ENCODE measurements around the gene HABP2. TPM values are rescaled to one million over a fixed set of nuclear protein-coding genes. Genes with fewer than 3 reads are reported as not detected.

Gene HABP2
- polyA plus RNA-seq, 3 donors: not detected

DNA sequence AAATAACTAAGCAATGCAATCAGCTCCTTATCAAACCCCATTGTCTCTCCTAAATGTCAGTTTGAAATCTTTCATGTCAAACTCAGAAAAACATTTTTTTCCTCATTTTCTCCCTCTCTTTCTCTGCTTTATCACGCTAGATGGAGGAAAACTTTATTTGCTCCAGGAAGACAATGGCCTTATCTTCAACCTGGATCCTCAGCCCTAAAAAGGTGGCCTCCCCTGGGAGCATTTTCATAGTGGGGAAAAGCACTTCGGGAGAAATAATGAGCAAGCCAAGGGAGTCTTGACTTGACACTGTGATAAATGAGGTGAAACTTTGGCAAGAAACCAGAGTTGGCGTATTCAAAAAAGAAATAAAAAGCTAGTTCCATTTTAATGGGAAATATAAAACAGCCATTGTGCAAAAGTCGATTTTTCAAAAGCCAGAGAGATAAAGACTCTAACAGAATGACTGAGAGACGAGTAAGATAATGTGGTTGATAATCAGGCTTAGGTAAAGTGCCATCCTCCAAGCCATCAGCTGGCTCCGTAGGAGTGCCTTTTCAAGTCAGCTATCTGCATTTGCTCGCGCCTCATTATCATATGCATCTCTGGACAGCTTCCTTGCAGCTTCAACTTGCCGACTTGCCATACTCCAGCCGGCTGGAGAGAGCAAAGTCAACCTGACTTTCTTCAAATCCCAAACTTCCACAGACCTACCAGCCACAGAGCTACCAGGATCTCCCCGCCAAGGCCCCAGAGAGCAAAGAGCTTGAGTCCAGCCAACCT, 19.9 kb downstream of the HABP2 start:
- Histone ChIP-seq H3K4me2 (replicated peaks; ENCODE audit: extremely low read depth, low read length, poor library complexity, severe bottlenecking) (no peak overlapping the region), H3K36me3 (replicated peaks in 1 of 2; ENCODE audit: control insufficient read depth in 1 of 2, insufficient read depth in 2 of 2, low read length in 2 of 2) (no peaks in the 10 kb centered on the region), H2AFZ (ENCODE audit: insufficient read depth, low read depth, low read length, poor library complexity, severe bottlenecking) (no peak overlapping the region), H4K20me1 (ENCODE audit: insufficient read depth, low read length) (no peaks in the 10 kb centered on the region), H3K9me3 (replicated peaks in 1 of 2; ENCODE audit: control insufficient read depth in 1 of 2, insufficient read depth in 1 of 2, low read length in 2 of 2) (no peaks in the 10 kb centered on the region), H3K4me3 (replicated peaks in 1 of 3; ENCODE audit: low read depth in 2 of 3, low read length in 3 of 3) (no peak overlapping the region), H3K27ac (ENCODE audit: low read depth in 1 of 2, low read length in 2 of 2) (no peak overlapping the region), H3K79me2 (ENCODE audit: insufficient read depth, low read length) (no peaks in the 10 kb centered on the region), H3K9ac (ENCODE audit: insufficient read depth, low read length, poor library complexity, severe bottlenecking) (no peak overlapping the region), H3K27me3 (ENCODE audit: control insufficient read depth in 2 of 2, insufficient read depth in 2 of 2, low read length in 2 of 2) (no peaks in the 10 kb centered on the region), H3K4me1 (ENCODE audit: control insufficient read depth in 1 of 2, insufficient read depth in 2 of 2, low read length in 2 of 2) (no peaks in the 10 kb centered on the region)
- TF ChIP-seq, protein P1, sequence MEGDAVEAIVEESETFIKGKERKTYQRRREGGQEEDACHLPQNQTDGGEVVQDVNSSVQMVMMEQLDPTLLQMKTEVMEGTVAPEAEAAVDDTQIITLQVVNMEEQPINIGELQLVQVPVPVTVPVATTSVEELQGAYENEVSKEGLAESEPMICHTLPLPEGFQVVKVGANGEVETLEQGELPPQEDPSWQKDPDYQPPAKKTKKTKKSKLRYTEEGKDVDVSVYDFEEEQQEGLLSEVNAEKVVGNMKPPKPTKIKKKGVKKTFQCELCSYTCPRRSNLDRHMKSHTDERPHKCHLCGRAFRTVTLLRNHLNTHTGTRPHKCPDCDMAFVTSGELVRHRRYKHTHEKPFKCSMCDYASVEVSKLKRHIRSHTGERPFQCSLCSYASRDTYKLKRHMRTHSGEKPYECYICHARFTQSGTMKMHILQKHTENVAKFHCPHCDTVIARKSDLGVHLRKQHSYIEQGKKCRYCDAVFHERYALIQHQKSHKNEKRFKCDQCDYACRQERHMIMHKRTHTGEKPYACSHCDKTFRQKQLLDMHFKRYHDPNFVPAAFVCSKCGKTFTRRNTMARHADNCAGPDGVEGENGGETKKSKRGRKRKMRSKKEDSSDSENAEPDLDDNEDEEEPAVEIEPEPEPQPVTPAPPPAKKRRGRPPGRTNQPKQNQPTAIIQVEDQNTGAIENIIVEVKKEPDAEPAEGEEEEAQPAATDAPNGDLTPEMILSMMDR (IDR thresholded peaks at IDR 0.05): no peak
- intact Hi-C loops (cut with micrococcal nuclease): no loop called here
- 54% methylated on average over 6 of the region's 11 CpGs for WGBS (ENCODE audit: insufficient coverage)
- no peak overlapping the region for H3K4me3 Mint-ChIP-seq
- no peak for DNase-seq
- no peaks in the 10 kb centered on the region for H3K36me3 Mint-ChIP-seq
- peaks cover 2% of the 10 kb centered on the region for H3K4me1 Mint-ChIP-seq
- H3K27me3 Mint-ChIP-seq (ENCODE audit: low read depth in 3 of 3): peaks cover 0 to 6% (median 4%) of the 10 kb centered on the region in 3 donors
- H3K27ac Mint-ChIP-seq: no peak overlapping the region
- H3K9me3 Mint-ChIP-seq: peaks cover 0 to 7% (median 1%) of the 10 kb centered on the region in 7 donors

DNA sequence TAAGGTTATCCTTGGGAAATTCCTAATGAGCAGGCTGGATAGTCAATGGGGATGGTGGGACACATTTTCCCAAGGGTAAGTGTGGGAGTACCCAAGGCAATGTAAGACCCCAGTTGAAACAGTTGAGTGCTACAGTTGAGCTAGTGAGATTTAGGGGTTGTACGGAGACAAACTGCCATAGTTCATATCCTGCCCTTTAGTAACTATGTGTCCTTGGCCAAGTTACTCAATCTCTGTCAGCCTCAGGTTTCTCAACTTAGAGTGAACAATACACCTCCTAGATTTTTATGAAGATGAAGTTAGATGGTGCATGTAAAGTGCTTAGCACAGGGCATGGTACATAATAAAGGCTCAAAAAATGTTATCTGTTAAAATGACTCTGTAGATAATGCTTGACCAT, 20.5 kb downstream of the HABP2 start:
- Histone ChIP-seq H2AFZ (ENCODE audit: insufficient read depth, low read depth, low read length, poor library complexity, severe bottlenecking) (no peak overlapping the region), H4K20me1 (ENCODE audit: insufficient read depth, low read length) (no peaks in the 10 kb centered on the region), H3K4me2 (replicated peaks; ENCODE audit: extremely low read depth, low read length, poor library complexity, severe bottlenecking) (no peak overlapping the region), H3K27ac (ENCODE audit: low read depth in 1 of 2, low read length in 2 of 2) (no peak overlapping the region), H3K9ac (ENCODE audit: insufficient read depth, low read length, poor library complexity, severe bottlenecking) (no peak overlapping the region), H3K9me3 (replicated peaks in 1 of 2; ENCODE audit: control insufficient read depth in 1 of 2, insufficient read depth in 1 of 2, low read length in 2 of 2) (no peaks in the 10 kb centered on the region), H3K4me3 (replicated peaks in 1 of 3; ENCODE audit: low read depth in 2 of 3, low read length in 3 of 3) (no peak overlapping the region), H3K36me3 (replicated peaks in 1 of 2; ENCODE audit: control insufficient read depth in 1 of 2, insufficient read depth in 2 of 2, low read length in 2 of 2) (no peaks in the 10 kb centered on the region), H3K4me1 (ENCODE audit: control insufficient read depth in 1 of 2, insufficient read depth in 2 of 2, low read length in 2 of 2) (no peaks in the 10 kb centered on the region), H3K79me2 (ENCODE audit: insufficient read depth, low read length) (no peaks in the 10 kb centered on the region), H3K27me3 (ENCODE audit: control insufficient read depth in 2 of 2, insufficient read depth in 2 of 2, low read length in 2 of 2) (no peaks in the 10 kb centered on the region)
- no CpG with 5 or more reads among the region's 1 CpG for WGBS (ENCODE audit: insufficient coverage)
- no peak overlapping the region for H3K4me3 Mint-ChIP-seq
- H3K4me1 Mint-ChIP-seq: peaks cover 2% of the 10 kb centered on the region
- H3K36me3 Mint-ChIP-seq: no peaks in the 10 kb centered on the region
- TF ChIP-seq, protein P1 (IDR thresholded peaks at IDR 0.05): no peak
- intact Hi-C loops (cut with micrococcal nuclease): no loop called here
- H3K27ac Mint-ChIP-seq: no peak overlapping the region
- H3K9me3 Mint-ChIP-seq: peaks cover 0 to 7% (median 1%) of the 10 kb centered on the region in 7 donors
- H3K27me3 Mint-ChIP-seq (ENCODE audit: low read depth in 3 of 3): peaks cover 0 to 6% (median 6%) of the 10 kb centered on the region in 3 donors
- no peak for DNase-seq

Measured in CD14-positive monocyte (primary cell).